ENCODE results near the gene FMN2. TPM values are rescaled to one million over a fixed set of nuclear protein-coding genes. Genes with fewer than 3 reads are reported as not detected.

The FMN2 gene
- total RNA-seq, 1 experiment from 2014 or later, result 5.3 TPM

- CTCF ChIA-PET, result interaction anchor here (0.9 to 8.2 kb wide), 23 partner anchors 8 to 541 kb away, joined by 3 to 198 read pairs (median 10); no protein-coding TSS in a partner anchor
- DNase-seq (ENCODE audit: unreplicated experiment), result no peak
- no peaks in the 10 kb centered on the region for H3K9me3 Mint-ChIP-seq (ENCODE audit: unreplicated experiment)
- no peak overlapping the region for H3K27ac Mint-ChIP-seq (ENCODE audit: low read depth, unreplicated experiment)
- POLR2A ChIA-PET, result interaction anchor here (0.7 to 2.0 kb wide), 3 partner anchors 69 to 125 kb away, joined by 4 to 5 read pairs (median 4); no protein-coding TSS in a partner anchor
- no peak for TF ChIP-seq CTCF (IDR thresholded peaks at IDR 0.05; ENCODE audit: unreplicated experiment)
- BruUV-seq (replicated peaks), result no TSS peak
- no peaks in the 10 kb centered on the region for H3K36me3 Mint-ChIP-seq (ENCODE audit: insufficient read depth, unreplicated experiment)
- no peaks in the 10 kb centered on the region for H3K4me1 Mint-ChIP-seq (ENCODE audit: insufficient read depth, unreplicated experiment)
- peaks cover 13% of the 10 kb centered on the region for H3K27me3 Mint-ChIP-seq (ENCODE audit: insufficient read depth, unreplicated experiment)
- no peak overlapping the region for H3K4me3 Mint-ChIP-seq (ENCODE audit: unreplicated experiment)
- intact Hi-C loops (cut with micrococcal nuclease), result no loop called here
These were observed 59.6 kb downstream of the FMN2 start for GRCh38 chr1:240151136-240151735.

GRCh38 chr1:240152611-240153297 is 61.1 kb downstream of the FMN2 start:
- ChIA-PET CTCF (interaction anchor here (0.5 to 8.2 kb wide), 9 partner anchors 16 to 456 kb away, joined by 3 to 198 read pairs (median 6); no protein-coding TSS in a partner anchor), POLR2A (interaction anchor here (0.8 kb wide), 1 partner anchor 12 kb away, joined by 4 read pairs; no protein-coding TSS in a partner anchor)
- H3K27ac Mint-ChIP-seq (ENCODE audit: low read depth, unreplicated experiment), result no peak overlapping the region

GRCh38 chr1:240155605-240156004 is 63.9 kb downstream of the FMN2 start:
- intact Hi-C loops (cut with micrococcal nuclease), result no loop called here
- H3K36me3 Mint-ChIP-seq (ENCODE audit: insufficient read depth, unreplicated experiment), result no peaks in the 10 kb centered on the region
- no peaks in the 10 kb centered on the region for H3K9me3 Mint-ChIP-seq (ENCODE audit: unreplicated experiment)

More at GRCh38 chr1:240152611-240153297, 61.1 kb downstream of the FMN2 start:
- TF ChIP-seq CTCF (IDR thresholded peaks at IDR 0.05; ENCODE audit: unreplicated experiment), result no peak
- H3K9me3 Mint-ChIP-seq (ENCODE audit: unreplicated experiment), result no peaks in the 10 kb centered on the region
- no peak overlapping the region for H3K4me3 Mint-ChIP-seq (ENCODE audit: unreplicated experiment)
- H3K36me3 Mint-ChIP-seq (ENCODE audit: insufficient read depth, unreplicated experiment), result no peaks in the 10 kb centered on the region
- peaks cover 10% of the 10 kb centered on the region for H3K27me3 Mint-ChIP-seq (ENCODE audit: insufficient read depth, unreplicated experiment)
- no TSS peak for BruUV-seq (replicated peaks)
- DNase-seq (ENCODE audit: unreplicated experiment), result peak; percentile 22
- intact Hi-C loops (cut with micrococcal nuclease), result no loop called here
- H3K4me1 Mint-ChIP-seq (ENCODE audit: insufficient read depth, unreplicated experiment), result no peaks in the 10 kb centered on the region

More at GRCh38 chr1:240155605-240156004, 63.9 kb downstream of the FMN2 start:
- no peak for DNase-seq (ENCODE audit: unreplicated experiment)
- no peak for TF ChIP-seq CTCF (IDR thresholded peaks at IDR 0.05; ENCODE audit: unreplicated experiment)
- Mint-ChIP-seq H3K4me1 (ENCODE audit: insufficient read depth, unreplicated experiment) (no peaks in the 10 kb centered on the region), H3K4me3 (ENCODE audit: unreplicated experiment) (no peak overlapping the region), H3K27ac (ENCODE audit: low read depth, unreplicated experiment) (no peak overlapping the region), H3K27me3 (ENCODE audit: insufficient read depth, unreplicated experiment) (no peaks in the 10 kb centered on the region)
- CTCF ChIA-PET, result interaction anchor here (0.9 to 5.8 kb wide), 9 partner anchors 14 to 512 kb away, joined by 3 to 37 read pairs (median 5); no protein-coding TSS in a partner anchor
- no TSS peak for BruUV-seq (replicated peaks)
- POLR2A ChIA-PET, result no interaction called here
